HCT116 (cell line): ENCODE results near the gene MAP2K3.
"Not testable (repeated sequence)": the region's sequence is repeated elsewhere in the genome, so short reads cannot be mapped to it uniquely, and the experiment has no call there.

ENCODE experiments used
- CTCF ChIP-seq, 3 experiments: fragments of 200-600 bp in 1 of 3; sonication (generic) in 1 of 3; IDR thresholded peaks in 2 of 3; conservative IDR thresholded peaks in 1 of 3; 2 replicates each; pipeline ENCODE4 v1.5.1; 2012 to 2017; ENCODE audit warnings: low read depth in 2 of 3, low read length in 2 of 3, antibody characterized with exemption in 1 of 3, borderline replicate concordance in 1 of 3, control low read depth in 1 of 3, mild to moderate bottlenecking in 1 of 3, mixed read lengths in 1 of 3, mixed run types in 1 of 3, moderate library complexity in 1 of 3; ENCODE audit not compliant: insufficient read depth in 1 of 3
- MAX ChIP-seq: IDR thresholded peaks from 2 replicates; pipeline ENCODE4 v1.6.1; 2012
- POLR2A ChIP-seq: IDR thresholded peaks from 2 replicates; pipeline ENCODE4 v1.7.0; 2011; ENCODE audit warnings: borderline replicate concordance; ENCODE audit not compliant: insufficient read depth, insufficient read length; ENCODE audit errors: extremely low read depth
- POLR2AphosphoS5 ChIP-seq: IDR thresholded peaks from 2 replicates; pipeline ENCODE4 v1.6.1; 2011; ENCODE audit warnings: mild to moderate bottlenecking, low read depth, low read length, moderate library complexity
- SP1 ChIP-seq: IDR thresholded peaks from 2 replicates; pipeline ENCODE4 v1.6.1; 2012; ENCODE audit warnings: low read depth
- YY1 ChIP-seq: IDR thresholded peaks from 2 replicates; pipeline ENCODE4 v1.6.1; 2011; ENCODE audit warnings: low read length, low read depth, moderate library complexity, mild to moderate bottlenecking; ENCODE audit not compliant: insufficient replicate concordance; ENCODE audit errors: extremely low read depth
- ZNF274 ChIP-seq: fragments of 200-500 bp; sonication (Bioruptor generic); IDR thresholded peaks from 2 replicates; pipeline ENCODE4 v1.6.1; 2014; ENCODE audit warnings: mild to moderate bottlenecking, low read depth, low read length, inconsistent platforms

DNA sequence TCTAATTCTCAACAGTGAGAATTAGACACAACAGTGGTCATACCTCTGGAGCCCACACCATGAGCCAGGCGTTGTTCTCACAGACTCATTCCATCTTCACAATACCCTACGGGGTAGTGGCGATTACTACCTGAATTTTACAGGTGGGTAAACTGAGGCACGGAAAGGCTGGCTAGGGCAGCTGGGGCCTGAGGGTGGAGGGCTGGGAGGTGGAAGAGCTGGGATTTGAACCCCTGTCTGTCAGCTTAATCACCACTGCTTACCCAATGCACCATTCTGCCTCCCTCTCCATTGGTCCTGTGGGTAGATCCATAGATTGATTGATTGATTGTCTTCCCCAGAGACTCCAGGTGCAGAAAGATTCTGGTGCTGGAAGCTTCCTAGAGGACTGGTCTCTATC lies 60.3 kb downstream of the MAP2K3 start:
- not testable (repeated sequence) for TF ChIP-seq POLR2AphosphoS5; POLR2A; YY1; CTCF (IDR thresholded peaks at IDR 0.05 in 2 of 3, conservative IDR thresholded peaks at IDR 0.05 in 1 of 3; ENCODE audit: borderline replicate concordance in 1 of 3, insufficient read depth in 1 of 3, low read depth in 2 of 3, low read length in 2 of 3); ZNF274; MAX; SP1
